Dedifferentiated amniotic fluid mesenchymal stem cell (primary cell): ENCODE measurements around the gene NAP1L5.

Source experiments
- DNase-seq: peaks from one replicate; pipeline ENCODE4 v3.0.0-alpha.2; 2016; ENCODE audit errors: extremely low spot score

Gene NAP1L5

DNA sequence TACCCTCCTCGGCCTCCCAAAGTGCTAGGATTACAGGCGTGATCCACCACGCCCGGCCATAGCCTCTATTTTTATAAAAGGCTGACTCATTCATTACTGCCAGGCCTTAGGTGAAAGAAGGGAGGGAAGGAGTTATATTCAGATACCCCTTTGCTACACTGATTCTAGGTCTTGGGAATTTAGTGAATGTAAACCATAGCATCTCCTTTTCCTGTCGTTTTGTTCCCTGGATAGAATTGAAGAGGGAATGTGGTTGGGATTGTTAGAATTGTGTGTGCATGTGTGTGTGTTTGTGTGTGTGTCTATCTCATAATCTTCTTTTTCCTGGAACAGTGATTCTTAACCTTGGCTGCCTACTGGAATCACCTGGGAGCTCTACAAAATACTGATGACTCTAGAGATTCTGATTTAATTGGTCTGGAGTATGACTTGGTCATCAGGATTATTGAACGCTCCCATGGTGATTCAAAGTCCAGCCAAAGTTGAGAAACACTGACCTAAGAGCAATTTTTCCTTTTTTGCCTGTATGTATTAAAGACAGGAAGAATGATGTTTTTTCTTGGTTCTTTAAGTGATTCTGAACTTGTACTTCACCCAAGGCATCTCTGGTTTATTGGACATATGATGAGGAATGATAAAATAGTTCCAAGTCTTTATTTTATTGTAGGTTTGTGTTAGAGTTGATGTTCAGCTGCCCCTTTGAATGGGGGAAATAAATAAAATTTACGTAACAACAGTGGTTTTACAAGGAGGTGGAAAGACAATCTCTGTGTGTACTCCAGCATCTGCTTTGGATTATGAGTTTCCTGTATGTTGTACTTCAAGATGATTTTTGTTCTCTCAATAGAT, 37.0 kb downstream of the NAP1L5 start:
- DNase-seq: no peak

DNA sequence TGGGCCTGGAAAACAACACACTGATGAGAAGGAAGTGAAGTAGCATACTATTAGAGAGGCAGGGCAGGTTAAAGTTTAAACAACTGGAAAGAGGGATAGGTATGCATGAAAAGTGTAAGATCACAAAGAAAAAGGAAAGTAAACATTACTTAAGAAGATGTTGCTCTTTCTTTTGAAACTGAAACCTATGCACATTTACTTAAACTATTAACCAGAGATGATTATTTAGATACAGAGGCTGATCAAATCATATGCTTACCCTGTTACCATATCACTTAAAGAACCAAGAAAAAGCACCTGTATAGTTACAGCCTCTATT, 37.8 kb downstream of the NAP1L5 start:
- DNase-seq: no peak

DNA sequence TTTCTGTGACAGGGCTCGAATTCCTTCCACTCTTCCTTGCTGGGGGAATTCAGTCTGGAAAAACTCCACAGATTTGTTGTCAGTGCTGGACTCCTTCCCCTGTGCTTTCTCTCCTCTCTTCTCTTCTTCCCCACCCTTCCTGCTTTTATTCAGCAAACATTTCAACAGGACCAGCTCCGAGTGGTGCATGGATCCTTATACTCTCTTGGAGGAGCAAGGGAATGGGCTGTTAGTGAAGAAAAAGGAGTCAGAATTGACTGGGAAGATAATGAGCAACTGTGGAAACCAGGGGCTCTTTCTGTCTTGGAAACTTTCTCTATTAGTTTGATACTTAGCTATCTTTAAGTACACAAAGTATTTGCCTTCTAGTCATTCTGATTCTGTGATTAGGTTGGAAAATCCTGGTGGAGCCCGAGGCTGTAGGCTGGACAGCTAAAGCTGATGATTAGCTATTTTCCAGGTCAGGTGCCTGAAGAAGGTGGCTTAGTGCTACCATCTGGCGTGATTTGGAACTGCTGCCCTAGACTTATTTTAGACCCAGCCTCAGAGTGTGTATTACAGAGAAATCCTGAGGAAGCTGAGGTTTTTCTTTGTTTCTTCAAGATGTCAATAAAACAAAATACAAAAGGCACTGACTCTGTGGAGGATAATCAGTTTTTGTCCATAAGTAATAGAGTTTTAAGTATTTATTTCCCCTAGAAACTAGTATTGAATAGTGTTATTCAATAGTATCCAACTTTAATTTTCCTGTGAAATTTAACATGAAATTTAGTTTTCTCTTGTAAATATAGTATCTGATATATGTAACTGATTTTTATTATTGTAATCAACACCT, 38.4 kb downstream of the NAP1L5 start:
- DNase-seq: peak; percentile 83

DNA sequence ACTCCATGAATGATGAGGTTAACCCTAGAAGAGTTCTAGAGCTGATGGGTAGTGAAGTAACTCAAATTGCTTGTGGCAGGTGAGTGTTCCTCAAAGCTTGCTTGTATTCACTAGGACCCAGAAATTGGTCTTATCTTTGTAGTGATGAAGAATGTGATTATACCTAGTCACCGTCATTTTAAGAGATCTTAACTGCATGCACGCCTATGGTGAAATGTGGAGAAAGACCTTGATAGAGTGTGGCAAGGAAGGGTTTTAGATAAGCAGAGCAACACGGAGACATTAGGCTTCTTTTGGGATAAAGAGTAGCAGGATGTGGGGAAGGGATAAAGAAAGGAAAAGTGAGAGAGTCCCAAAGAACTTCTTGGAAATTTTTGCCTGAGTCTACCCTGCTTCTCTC, 42.4 kb downstream of the NAP1L5 start:
- DNase-seq: no peak

DNA sequence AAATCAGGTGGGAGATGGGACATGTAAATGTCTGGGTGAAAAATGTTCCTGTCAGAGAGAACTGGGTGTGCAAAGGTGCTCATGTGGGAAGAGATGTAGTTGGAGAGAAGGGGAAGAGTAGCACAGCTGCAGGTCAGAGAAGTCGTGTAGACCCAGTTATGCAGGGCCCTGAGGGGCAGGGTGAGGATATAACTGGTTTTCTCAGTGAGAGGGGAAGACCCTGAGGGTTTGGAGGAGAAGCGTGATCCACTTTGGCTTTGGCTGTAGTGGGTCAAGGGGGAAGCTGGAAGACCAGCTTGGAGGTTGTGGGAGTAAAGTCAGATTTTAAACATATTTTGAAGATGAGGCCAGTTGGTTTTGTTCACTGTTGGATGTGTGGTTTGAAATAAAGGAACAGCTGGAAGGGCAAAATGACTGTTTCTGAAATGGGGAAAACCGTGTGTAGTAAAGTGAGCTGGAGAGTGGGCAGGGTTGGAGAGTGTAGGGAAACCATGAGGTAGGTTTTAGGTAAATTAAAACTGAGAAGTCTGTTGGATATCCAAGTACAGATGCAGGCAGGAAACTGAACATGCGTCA, 44.2 kb downstream of the NAP1L5 start:
- DNase-seq: no peak

DNA sequence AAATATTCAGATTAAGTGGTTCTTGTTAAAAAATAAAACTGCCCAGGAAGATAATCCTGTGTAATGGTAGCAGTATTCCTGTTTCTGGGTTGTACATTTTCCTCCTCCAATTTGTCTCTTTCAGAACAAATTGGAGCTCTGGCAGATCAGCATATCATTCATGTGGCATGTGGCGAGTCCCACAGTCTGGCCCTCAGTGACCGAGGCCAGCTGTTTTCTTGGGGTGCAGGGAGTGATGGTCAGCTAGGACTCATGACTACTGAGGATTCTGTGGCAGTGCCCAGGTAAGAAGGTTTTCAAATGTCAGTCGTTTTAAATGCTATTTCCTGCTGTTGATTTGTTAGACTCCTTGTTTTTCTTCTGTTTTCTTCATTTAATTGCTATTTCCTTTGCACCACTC, 47.9 kb downstream of the NAP1L5 start:
- DNase-seq: no peak

DNA sequence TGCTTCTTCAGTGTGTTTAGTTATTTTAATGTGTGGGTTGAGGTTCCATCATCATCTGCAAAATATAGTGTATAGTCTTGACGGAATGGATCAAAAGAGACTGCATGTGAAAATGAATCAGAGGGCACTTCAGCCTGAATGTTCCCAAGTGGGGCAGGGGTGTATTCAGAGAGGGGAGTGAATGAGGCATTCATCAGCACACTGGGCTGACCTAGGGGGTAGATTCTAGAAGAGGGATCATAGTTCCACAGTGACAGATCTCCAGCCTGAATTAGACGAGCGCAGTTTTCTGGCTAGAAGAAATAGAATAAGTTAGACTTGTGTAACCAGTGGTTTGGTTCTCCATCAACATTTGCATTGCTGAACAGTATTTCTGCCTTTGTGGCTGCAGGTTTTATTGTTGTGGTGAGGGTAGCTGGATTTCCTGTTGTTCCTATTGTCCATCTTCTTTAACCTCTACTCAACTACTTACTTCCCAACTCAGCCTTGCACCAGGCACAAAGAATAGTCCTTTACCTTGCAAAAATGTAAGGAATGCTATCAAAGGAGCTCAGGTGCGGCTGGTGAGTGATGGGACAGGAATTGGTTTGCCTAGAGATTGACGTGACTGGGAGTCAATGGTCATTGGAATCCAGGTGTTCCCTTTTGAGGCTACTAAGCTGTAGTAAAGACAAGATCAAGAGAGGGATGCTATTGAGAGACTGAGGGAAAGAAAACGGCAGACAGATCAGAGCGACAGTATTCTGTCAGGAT, 50.9 kb downstream of the NAP1L5 start:
- DNase-seq: no peak

DNA sequence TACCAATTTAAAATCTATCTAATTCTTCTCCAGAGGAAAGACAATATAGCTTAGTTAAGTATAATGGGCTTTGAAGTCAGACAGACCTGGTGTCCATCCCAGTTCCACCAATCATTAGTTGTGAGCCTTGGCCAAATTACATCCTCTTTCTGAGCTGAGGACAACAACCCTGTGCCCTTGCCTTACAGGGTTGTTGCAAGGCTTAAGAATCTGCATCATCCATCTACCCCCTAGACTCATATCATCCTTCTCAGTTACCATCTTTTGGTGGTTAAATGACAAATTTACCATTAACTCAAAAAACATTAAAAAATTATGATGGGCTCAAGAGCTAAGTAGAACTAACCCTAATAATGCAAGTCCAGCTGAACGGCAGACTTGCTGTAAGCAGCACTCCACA, 51.6 kb downstream of the NAP1L5 start:
- no peak for DNase-seq
